ENCODE data around the gene NAA38. TPM values are rescaled to one million over a fixed set of nuclear protein-coding genes. Genes with fewer than 3 reads are reported as not detected.

NAA38 gene
- total RNA-seq, 1 donor: 29.7 TPM

GRCh38 chr17:7897090-7897489, 39.7 kb upstream of the NAA38 start:
- no peaks in the 10 kb centered on the region for H3K9me3 ChIP-seq (ENCODE audit: low read depth, low read length)
- peak overlapping the region; percentile 37 for H3K27ac ChIP-seq (ENCODE audit: low read depth, low read length)
- no peaks in the 10 kb centered on the region for H3K27me3 ChIP-seq (ENCODE audit: insufficient read depth, low read length)
- no peak overlapping the region for H2AFZ ChIP-seq (ENCODE audit: low read length)
- H3K36me3 ChIP-seq (ENCODE audit: insufficient read depth, low read length): peaks cover 83% of the 10 kb centered on the region
- H3K79me2 ChIP-seq (ENCODE audit: insufficient read depth, low read length): no peaks in the 10 kb centered on the region
- no peak for TF ChIP-seq CTCF (IDR thresholded peaks at IDR 0.05; ENCODE audit: extremely low read depth, low read depth, low read length)
- no peak for DNase-seq (ENCODE audit: insufficient read length, low spot score, missing footprints)
- no peaks in the 10 kb centered on the region for H4K20me1 ChIP-seq (ENCODE audit: insufficient read depth, low read length)
- H3K4me3 ChIP-seq (ENCODE audit: insufficient read depth, low read length): no peak overlapping the region
- peaks cover 3% of the 10 kb centered on the region for H3K4me1 ChIP-seq (ENCODE audit: insufficient read depth, low read length)
- H3K4me2 ChIP-seq (ENCODE audit: insufficient read depth, low read length): no peak overlapping the region

- Histone ChIP-seq H3K4me2 (ENCODE audit: insufficient read depth, low read length) (no peak overlapping the region), H3K27me3 (ENCODE audit: insufficient read depth, low read length) (no peaks in the 10 kb centered on the region), H3K27ac (ENCODE audit: low read depth, low read length) (no peak overlapping the region), H3K79me2 (ENCODE audit: insufficient read depth, low read length) (peaks cover 10% of the 10 kb centered on the region), H2AFZ (ENCODE audit: low read length) (no peak overlapping the region), H3K9me3 (ENCODE audit: low read depth, low read length) (no peaks in the 10 kb centered on the region), H3K4me3 (ENCODE audit: insufficient read depth, low read length) (no peak overlapping the region), H4K20me1 (ENCODE audit: insufficient read depth, low read length) (peaks cover 1% of the 10 kb centered on the region), H3K36me3 (ENCODE audit: insufficient read depth, low read length) (peaks cover 88% of the 10 kb centered on the region), H3K4me1 (ENCODE audit: insufficient read depth, low read length) (peaks cover 4% of the 10 kb centered on the region)
- TF ChIP-seq CTCF (IDR thresholded peaks at IDR 0.05; ENCODE audit: extremely low read depth, low read depth, low read length): no peak
- no peak for DNase-seq (ENCODE audit: insufficient read length, low spot score, missing footprints)
Observed at GRCh38 chr17:7894866-7895265, 37.5 kb upstream of the NAA38 start.

- Histone ChIP-seq H3K27me3 (ENCODE audit: insufficient read depth, low read length) (no peaks in the 10 kb centered on the region), H3K4me3 (ENCODE audit: insufficient read depth, low read length) (no peak overlapping the region), H3K27ac (ENCODE audit: low read depth, low read length) (no peak overlapping the region), H3K4me1 (ENCODE audit: insufficient read depth, low read length) (peaks cover 11% of the 10 kb centered on the region), H2AFZ (ENCODE audit: low read length) (no peak overlapping the region), H3K36me3 (ENCODE audit: insufficient read depth, low read length) (peaks cover 86% of the 10 kb centered on the region), H4K20me1 (ENCODE audit: insufficient read depth, low read length) (peaks cover 8% of the 10 kb centered on the region), H3K79me2 (ENCODE audit: insufficient read depth, low read length) (peaks cover 16% of the 10 kb centered on the region), H3K4me2 (ENCODE audit: insufficient read depth, low read length) (no peak overlapping the region), H3K9me3 (ENCODE audit: low read depth, low read length) (no peaks in the 10 kb centered on the region)
- DNase-seq (ENCODE audit: insufficient read length, low spot score, missing footprints): no peak
- no peak for TF ChIP-seq CTCF (IDR thresholded peaks at IDR 0.05; ENCODE audit: extremely low read depth, low read depth, low read length)
Observed at GRCh38 chr17:7894226-7894625, 36.9 kb upstream of the NAA38 start.

GRCh38 chr17:7893187-7893880, 36.0 kb upstream of the NAA38 start:
- H3K27ac ChIP-seq (ENCODE audit: low read depth, low read length): no peak overlapping the region
- H3K4me3 ChIP-seq (ENCODE audit: insufficient read depth, low read length): no peak overlapping the region
- DNase-seq (ENCODE audit: insufficient read length, low spot score, missing footprints): no peak
- no peak for TF ChIP-seq CTCF (IDR thresholded peaks at IDR 0.05; ENCODE audit: extremely low read depth, low read depth, low read length)
- H3K79me2 ChIP-seq (ENCODE audit: insufficient read depth, low read length): peaks cover 25% of the 10 kb centered on the region
- no peaks in the 10 kb centered on the region for H3K9me3 ChIP-seq (ENCODE audit: low read depth, low read length)
- no peaks in the 10 kb centered on the region for H3K27me3 ChIP-seq (ENCODE audit: insufficient read depth, low read length)
- peaks cover 20% of the 10 kb centered on the region for H3K4me1 ChIP-seq (ENCODE audit: insufficient read depth, low read length)
- peaks cover 77% of the 10 kb centered on the region for H3K36me3 ChIP-seq (ENCODE audit: insufficient read depth, low read length)
- H2AFZ ChIP-seq (ENCODE audit: low read length): no peak overlapping the region
- H3K4me2 ChIP-seq (ENCODE audit: insufficient read depth, low read length): no peak overlapping the region
- H4K20me1 ChIP-seq (ENCODE audit: insufficient read depth, low read length): peaks cover 16% of the 10 kb centered on the region
